Liver (tissue), 9 donors: ENCODE results near the gene PLCXD3. TPM values are rescaled to one million over a fixed set of nuclear protein-coding genes. Genes with fewer than 3 reads are reported as not detected.

Source experiments
- DNase-seq: peaks from one replicate; pipeline ENCODE4 v3.0.0-alpha.2; 2017; ENCODE audit warnings: low spot score
- H3K27ac ChIP-seq, 2 donors: one replicate each; pipeline ENCODE4 v1.7.0; 2013; ENCODE audit warnings: inconsistent platforms in 2 of 2, low read length in 2 of 2, control low read depth in 1 of 2, low read depth in 1 of 2, mild to moderate bottlenecking in 1 of 2
- H3K27me3 ChIP-seq, 4 donors: one replicate each; pipeline versions ENCODE4 v1.6.1 to v1.7.0; 2013; ENCODE audit warnings: low read length in 3 of 4, inconsistent platforms in 1 of 4, mild to moderate bottlenecking in 1 of 4, moderate library complexity in 1 of 4; ENCODE audit not compliant: control insufficient read depth in 4 of 4, insufficient read depth in 4 of 4
- H3K36me3 ChIP-seq, 4 donors: one replicate each; pipeline versions ENCODE4 v1.6.1 to v1.7.0; 2013; ENCODE audit warnings: low read length in 3 of 4, mild to moderate bottlenecking in 3 of 4, low read depth in 1 of 4, moderate library complexity in 1 of 4; ENCODE audit not compliant: control insufficient read depth in 4 of 4, insufficient read depth in 3 of 4
- H3K4me1 ChIP-seq, 4 donors: one replicate each; pipeline versions ENCODE4 v1.6.1 to v1.7.0; 2013; ENCODE audit warnings: low read length in 3 of 4, mild to moderate bottlenecking in 3 of 4, moderate library complexity in 1 of 4; ENCODE audit not compliant: control insufficient read depth in 4 of 4, insufficient read depth in 4 of 4
- H3K4me3 ChIP-seq, 3 donors: one replicate each; pipeline versions ENCODE4 v1.6.1 to v1.7.0; 2013; ENCODE audit warnings: low read length in 3 of 3, control low read depth in 1 of 3, low read depth in 1 of 3, mild to moderate bottlenecking in 1 of 3
- H3K9ac ChIP-seq, 2 donors: one replicate each; pipeline ENCODE4 v1.7.0; 2013; ENCODE audit warnings: low read length in 2 of 2, mild to moderate bottlenecking in 2 of 2, moderate library complexity in 2 of 2, control low read depth in 1 of 2, low read depth in 1 of 2
- H3K9me3 ChIP-seq, 4 donors: one replicate each; pipeline versions ENCODE4 v1.6.1 to v1.7.0; 2013; ENCODE audit warnings: low read length in 3 of 4; ENCODE audit not compliant: control insufficient read depth in 4 of 4
- ATF3 ChIP-seq: IDR thresholded peaks from 2 replicates; pipeline ENCODE4 v1.6.1; 2016; ENCODE audit warnings: antibody characterized with exemption
- CTCF ChIP-seq: fragments of 150-350 bp; IDR thresholded peaks from 2 replicates; pipeline ENCODE4 v1.5.1; 2017; ENCODE audit warnings: improper control_type of control experiment, low read depth, low read length; ENCODE audit not compliant: missing input control
- EGR1 ChIP-seq, 2 donors: IDR thresholded peaks; 2 replicates each; pipeline ENCODE4 v1.6.1; 2016 to 2018; ENCODE audit warnings: antibody characterized with exemption in 2 of 2, low read depth in 2 of 2
- FOXA1 ChIP-seq: IDR thresholded peaks from 2 replicates; pipeline ENCODE4 v1.6.1; 2016; ENCODE audit warnings: antibody characterized with exemption
- FOXA2 ChIP-seq: IDR thresholded peaks from 2 replicates; pipeline ENCODE4 v1.6.1; 2016; ENCODE audit warnings: antibody characterized with exemption
- GABPA ChIP-seq, 2 donors: IDR thresholded peaks in 1 of 2; conservative IDR thresholded peaks in 1 of 2; 2 replicates each; pipeline ENCODE4 v1.6.1; 2016; ENCODE audit warnings: antibody characterized with exemption in 2 of 2, mild to moderate bottlenecking in 1 of 2, moderate library complexity in 1 of 2
- HNF4A ChIP-seq, 2 donors: conservative IDR thresholded peaks; 2 replicates each; pipeline ENCODE4 v1.6.1; 2016; ENCODE audit warnings: antibody characterized with exemption in 2 of 2, mild to moderate bottlenecking in 2 of 2
- HNF4G ChIP-seq: IDR thresholded peaks from 2 replicates; pipeline ENCODE4 v1.6.1; 2016; ENCODE audit warnings: antibody characterized with exemption
- JUND ChIP-seq, 2 donors: IDR thresholded peaks; 2 replicates each; pipeline ENCODE4 v1.6.1; 2016; ENCODE audit warnings: antibody characterized with exemption in 2 of 2
- MAX ChIP-seq: IDR thresholded peaks from 2 replicates; pipeline ENCODE4 v1.6.1; 2016; ENCODE audit warnings: antibody characterized with exemption
- NR2F2 ChIP-seq: IDR thresholded peaks from 2 replicates; pipeline ENCODE4 v1.6.1; 2016; ENCODE audit warnings: antibody characterized with exemption
- RAD21 ChIP-seq, 2 donors: IDR thresholded peaks; 2 replicates each; pipeline ENCODE4 v1.6.1; 2016; ENCODE audit warnings: antibody characterized with exemption in 2 of 2, mild to moderate bottlenecking in 2 of 2
- REST ChIP-seq: IDR thresholded peaks from 2 replicates; pipeline ENCODE4 v1.6.1; 2016; ENCODE audit warnings: antibody characterized with exemption, mild to moderate bottlenecking
- RXRA ChIP-seq, 2 donors: IDR thresholded peaks; 2 replicates each; pipeline ENCODE4 v1.6.1; 2017 to 2018; ENCODE audit warnings: antibody characterized with exemption in 2 of 2, mild to moderate bottlenecking in 1 of 2
- SP1 ChIP-seq: IDR thresholded peaks from 2 replicates; pipeline ENCODE4 v1.6.1; 2018; ENCODE audit warnings: antibody characterized with exemption, mild to moderate bottlenecking
- TAF1 ChIP-seq: conservative IDR thresholded peaks from 2 replicates; pipeline ENCODE4 v1.6.1; 2016; ENCODE audit warnings: antibody characterized with exemption, mild to moderate bottlenecking
- YY1 ChIP-seq: IDR thresholded peaks from 2 replicates; pipeline ENCODE4 v1.6.1; 2016; ENCODE audit warnings: antibody characterized with exemption, mild to moderate bottlenecking
- ZBTB33 ChIP-seq: IDR thresholded peaks from 2 replicates; pipeline ENCODE4 v1.6.1; 2016; ENCODE audit warnings: antibody characterized with exemption
- WGBS: extraction: QIAGEN DNeasy Blood & Tissue Kit; methylation state at CpG from one replicate; pipeline ENCODE4 v1.1.7; 2013; 5-methylcytosine and 5-hydroxymethylcytosine counted together
- polyA plus RNA-seq, 2 donors: library from polyadenylated mRNA; stranded (reverse) in 1 of 2; unstranded in 1 of 2; fragments of 200-250 nt in 1 of 2; fragments of >200 nt in 1 of 2; fragmentation: Nextera tagmentation in 1 of 2; extraction: Ambion mirVana in 1 of 2; gene quantifications; one replicate each; pipeline versions ENCODE4 v1.2.1 to v1.2.3, GENCODE V29; 2013 to 2015
- total RNA-seq, 2 donors: library from RNA; depleted of rRNA; stranded (reverse); fragments of >200 nt; gene quantifications; one replicate each; pipeline ENCODE4 v1.2.3, GENCODE V29; 2014
- donor health status: healthy.
- donor health status: healthy.
- donor health status: healthy.
- donor health status: healthy.
- donor health status: healthy.

Gene PLCXD3
- total and polyA plus RNA-seq, 4 donors = 0.05 to 2.4 (median 0.58) TPM

- Histone ChIP-seq H3K27ac (no peak overlapping the region), H3K4me1 (no peaks in the 10 kb centered on the region), H3K36me3 (peaks cover 0 to 2% (median 0%) of the 10 kb centered on the region in 4 donors), H3K27me3 (no peaks in the 10 kb centered on the region), H3K9ac (no peak overlapping the region), H3K9me3 (peaks cover 2 to 10% (median 4%) of the 10 kb centered on the region in 4 donors), H3K4me3 (no peak overlapping the region)
- 94% methylated on average over 2 of the region's 2 CpGs for WGBS
- DNase-seq = no peak
- TF ChIP-seq HNF4A (conservative IDR thresholded peaks at IDR 0.05) (no peak), YY1 (no peak), ATF3 (no peak), RXRA (IDR thresholded peaks at IDR 0.05) (no peak), RAD21 (IDR thresholded peaks at IDR 0.05) (no peak), FOXA2 (no peak), NR2F2 (no peak), REST (no peak), SP1 (no peak), FOXA1 (no peak), HNF4G (no peak), MAX (no peak), ZBTB33 (no peak), EGR1 (IDR thresholded peaks at IDR 0.05; ENCODE audit: low read depth in 2 of 2) (no peak), TAF1 (no peak), CTCF (no peak), JUND (IDR thresholded peaks at IDR 0.05) (no peak), GABPA (IDR thresholded peaks at IDR 0.05 in 1 of 2, conservative IDR thresholded peaks at IDR 0.05 in 1 of 2) (no peak)
Observed at GRCh38 chr5:41399839-41400238, 110.6 kb downstream of the PLCXD3 start.
